ENCODE data around the gene GSTO1.

The GSTO1 gene

DNA sequence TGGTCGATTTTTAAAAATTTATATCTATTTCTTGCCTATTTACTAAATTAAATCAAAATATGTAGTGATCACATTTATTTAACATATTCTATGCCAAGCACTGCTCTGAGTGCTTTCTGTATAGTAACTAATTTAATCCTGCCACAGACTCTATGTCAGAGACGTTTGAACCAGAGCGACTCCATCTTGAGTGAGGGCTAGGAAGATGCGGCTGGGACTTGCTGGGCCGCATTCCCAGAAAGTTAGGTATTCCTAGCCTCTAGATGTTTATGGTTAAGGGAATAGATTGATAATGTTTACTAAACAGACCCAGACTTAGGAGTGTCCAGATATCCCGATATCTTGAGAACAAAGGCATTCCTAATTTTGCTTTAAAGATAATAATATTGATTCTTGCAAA lies 3.2 kb upstream of the GSTO1 start:
- DNase-seq = no peak

DNA sequence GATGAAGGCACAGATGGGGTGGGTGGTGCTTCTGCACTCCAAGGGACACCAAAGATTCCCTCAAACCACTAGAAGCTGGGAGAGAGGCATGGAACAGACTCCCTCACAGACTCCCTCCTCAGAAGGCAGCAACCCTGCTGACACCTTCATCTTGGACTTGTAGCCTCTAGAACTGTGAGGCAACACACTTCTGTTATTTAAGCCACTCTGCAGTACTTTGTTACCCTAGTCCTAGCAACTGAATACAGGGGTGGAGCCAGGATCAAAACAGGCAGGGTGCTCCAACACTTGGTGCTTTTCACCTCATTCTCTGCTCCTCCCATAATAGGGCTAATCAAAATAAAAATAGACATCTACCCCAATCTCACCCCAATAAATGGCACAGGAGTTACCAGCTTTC lies 2.3 kb upstream of the GSTO1 start:
- DNase-seq = no peak

GRCh38 chr10:104253106-104253505 lies 1.6 kb upstream of the GSTO1 start:
- no peak for DNase-seq

GRCh38 chr10:104253606-104254410 lies 884 bp upstream of the GSTO1 start:
- DNase-seq = no peak

DNA sequence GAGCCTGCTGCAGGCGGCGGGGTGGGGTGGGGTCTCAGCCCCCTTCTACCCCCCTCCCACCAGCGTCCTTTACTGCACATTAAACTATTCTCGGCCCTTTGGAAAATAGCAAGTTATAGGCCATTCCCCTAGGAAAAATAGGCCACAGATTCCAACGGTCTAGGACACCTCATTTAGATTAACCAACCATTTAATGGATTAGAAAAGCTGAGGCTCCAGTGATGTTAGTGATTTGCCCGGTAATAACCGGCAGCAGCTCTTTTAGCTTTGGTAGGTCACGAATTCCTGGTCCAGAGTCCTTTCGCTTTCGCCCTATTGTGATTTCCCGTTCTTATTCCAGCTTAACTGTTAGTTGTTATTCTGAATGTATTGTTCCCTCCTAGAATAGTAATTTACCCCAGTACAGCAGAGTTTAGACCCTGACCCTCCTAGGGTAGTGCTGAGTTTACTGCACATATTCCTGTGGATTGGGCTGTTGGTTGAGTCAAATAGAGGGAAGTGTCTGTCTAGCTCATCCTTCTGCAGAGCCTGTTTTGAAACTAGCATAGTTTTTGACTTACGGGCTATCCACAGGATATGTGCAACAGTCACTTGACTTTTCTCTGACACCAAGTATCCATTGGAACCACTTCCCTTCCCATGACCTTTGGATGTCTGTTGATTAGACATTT lies 754 bp downstream of the GSTO1 start:
- DNase-seq = peak; percentile 10

GRCh38 chr10:104256335-104256961 lies 1.8 kb downstream of the GSTO1 start:
- DNase-seq = no peak

DNA sequence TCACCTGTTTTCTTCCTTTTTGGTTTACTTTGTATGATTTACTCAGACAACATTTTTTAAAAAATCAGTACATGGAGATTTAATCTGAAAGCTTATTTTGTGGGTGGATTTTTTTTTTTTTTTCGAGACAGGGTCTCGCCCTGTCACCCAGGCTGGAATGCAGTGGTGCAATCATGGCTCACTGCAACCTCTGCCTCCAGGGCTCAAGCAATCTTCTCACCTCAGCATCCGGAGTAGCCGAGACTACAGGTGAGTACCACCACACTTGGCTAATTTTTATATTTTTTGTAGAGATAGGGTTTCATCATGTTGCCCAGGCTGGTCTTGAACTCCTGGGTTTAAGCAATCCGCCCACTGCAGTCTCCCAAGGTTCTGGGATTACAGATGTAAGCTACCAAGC lies 2.5 kb downstream of the GSTO1 start:
- DNase-seq = no peak

GRCh38 chr10:104258209-104258608 lies 3.5 kb downstream of the GSTO1 start:
- no peak for DNase-seq

DNA sequence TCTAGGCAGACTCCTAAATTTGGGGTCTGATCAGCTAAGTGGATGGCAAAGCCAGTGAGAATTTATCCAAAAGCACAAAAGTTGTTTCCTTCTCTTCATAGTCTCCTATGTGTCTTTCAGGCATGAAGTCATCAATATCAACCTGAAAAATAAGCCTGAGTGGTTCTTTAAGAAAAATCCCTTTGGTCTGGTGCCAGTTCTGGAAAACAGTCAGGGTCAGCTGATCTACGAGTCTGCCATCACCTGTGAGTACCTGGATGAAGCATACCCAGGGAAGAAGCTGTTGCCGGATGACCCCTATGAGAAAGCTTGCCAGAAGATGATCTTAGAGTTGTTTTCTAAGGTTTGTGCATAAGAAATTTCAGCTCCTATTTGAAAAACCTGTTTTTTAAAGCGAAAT lies 4.8 kb downstream of the GSTO1 start:
- DNase-seq = no peak

GRCh38 chr10:104259999-104260774 lies 5.5 kb downstream of the GSTO1 start:
- no peak for DNase-seq

GRCh38 chr10:104260775-104261115 lies 6.1 kb downstream of the GSTO1 start:
- no peak for DNase-seq

DNA sequence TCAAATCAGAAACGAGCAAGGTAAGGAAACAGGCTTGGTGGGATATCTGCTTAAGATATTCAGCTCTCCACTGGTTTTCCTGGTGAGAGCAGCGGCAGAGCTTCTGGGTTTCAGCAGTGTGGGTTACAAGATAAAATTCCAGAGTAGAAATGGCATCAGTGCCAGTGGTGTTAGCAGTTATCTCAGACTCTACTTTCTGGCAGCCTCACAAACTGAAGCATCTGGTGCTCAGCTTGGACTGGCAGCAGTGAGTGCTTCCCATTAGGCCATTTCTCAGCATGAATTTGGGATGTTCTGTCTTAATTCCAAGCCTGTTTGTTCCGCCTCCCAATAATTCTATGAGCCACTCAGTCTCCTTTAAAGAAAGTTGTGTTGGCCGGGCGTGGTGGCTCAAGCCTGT lies 7.4 kb downstream of the GSTO1 start:
- no peak for DNase-seq

DNA sequence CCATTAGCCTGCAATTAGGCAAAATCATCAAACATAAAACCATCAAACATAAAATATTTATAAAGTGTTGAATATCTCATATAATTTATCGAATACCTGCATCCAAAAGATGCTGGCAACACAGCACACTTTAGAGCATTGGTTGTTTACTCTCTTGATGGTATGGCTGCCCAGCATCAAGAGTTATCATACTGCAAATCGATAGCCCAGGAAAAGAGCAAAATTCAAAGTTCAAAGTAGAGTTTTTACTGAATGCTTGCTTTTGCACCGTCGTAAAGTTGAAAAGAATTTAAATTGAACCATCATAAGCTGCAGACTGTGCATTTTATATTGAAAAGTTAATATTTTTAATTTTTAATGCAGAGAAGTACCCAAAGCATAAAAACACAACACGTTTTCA lies 10.1 kb downstream of the GSTO1 start:
- no peak for DNase-seq

GRCh38 chr10:104267721-104268404 lies 13.2 kb downstream of the GSTO1 start:
- no peak for DNase-seq

DNA sequence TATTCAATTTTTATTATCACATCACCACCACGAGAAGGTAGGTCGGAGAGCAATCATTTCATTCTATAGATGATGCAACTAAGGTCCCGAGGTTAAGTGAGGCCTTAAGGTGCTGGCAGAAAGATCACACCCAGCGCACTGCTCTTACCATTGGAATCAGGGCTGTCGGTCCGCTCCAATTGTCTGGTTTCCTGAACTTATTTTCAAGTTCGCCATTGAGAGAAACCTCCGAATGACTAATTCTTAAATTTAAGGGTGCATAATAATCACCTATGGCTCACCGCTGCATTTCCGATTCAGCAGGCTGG lies 13.7 kb downstream of the GSTO1 start:
- no peak for DNase-seq

DNA sequence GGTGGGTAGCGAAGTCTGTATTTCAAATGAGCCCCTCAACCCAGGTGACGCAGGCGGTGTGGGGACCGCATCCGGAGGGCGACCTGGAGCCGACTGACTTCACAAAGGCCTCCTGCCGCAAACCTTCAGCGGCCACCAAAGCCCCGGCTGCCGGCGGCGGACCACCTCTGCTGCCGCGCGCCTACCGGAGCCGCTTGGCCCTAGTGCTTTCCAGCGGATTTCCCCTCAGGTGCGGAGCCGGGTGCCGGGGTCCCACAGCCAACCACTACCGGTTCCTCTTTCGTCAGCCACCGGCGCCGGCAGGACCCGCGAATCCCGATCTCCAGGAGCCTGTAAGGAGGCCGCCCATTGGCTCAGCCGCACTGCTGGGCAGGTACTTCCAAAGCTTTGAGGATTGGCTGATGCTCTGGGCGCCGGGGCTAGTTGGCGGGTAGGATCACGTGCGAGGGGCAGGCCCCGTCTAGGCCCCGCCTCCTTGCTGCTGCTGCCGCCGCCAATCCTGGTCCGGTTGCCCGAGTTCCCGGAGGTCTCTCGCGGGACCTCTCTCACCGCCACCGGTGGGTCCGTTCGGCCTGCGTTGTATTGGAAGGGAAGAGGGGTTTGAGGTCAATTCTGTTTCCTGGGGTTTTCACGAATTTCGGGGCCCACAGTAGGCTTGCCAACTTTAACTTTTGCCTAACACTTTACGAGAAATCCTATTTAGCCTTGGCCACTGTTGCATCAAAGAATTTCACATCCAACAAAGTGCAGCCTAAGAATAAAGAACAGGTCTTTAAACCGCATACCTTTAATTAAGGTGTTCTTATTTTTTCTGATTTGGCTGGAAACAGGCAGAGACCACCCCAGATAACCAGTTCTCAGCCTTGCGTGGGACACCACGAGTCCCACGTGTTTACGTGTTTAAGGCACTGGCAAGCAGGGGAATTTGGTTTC lies 14.3 kb downstream of the GSTO1 start, which contains the start of gene GSTO2:
Gene GSTO2, plus strand, starts transcription at position 472 of the 933 bp plus-strand sequence. CDS start 5,732 bp downstream, outside the sequence.
- peak; percentile 91 for DNase-seq

DNA sequence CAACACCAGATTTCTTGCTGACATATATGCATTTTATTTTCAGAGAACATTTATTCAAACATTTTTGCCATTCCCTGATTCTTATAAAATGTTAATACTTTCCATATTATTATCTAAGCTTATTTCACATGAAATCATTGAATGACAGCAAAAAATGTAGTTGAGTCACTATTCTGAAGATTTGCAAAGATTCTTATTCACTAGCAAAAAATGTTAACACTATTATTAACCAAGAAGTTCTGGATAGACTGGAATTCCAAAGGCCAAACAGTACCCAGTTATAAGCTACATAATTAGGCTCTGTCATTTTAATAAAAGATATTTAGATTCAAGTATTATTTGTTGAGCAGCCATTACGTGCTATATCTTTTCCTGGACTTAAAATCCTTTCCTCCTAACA lies 18.6 kb downstream of the GSTO1 start:
- no peak for DNase-seq

- DNase-seq = no peak
Measured at GRCh38 chr10:104273899-104274575, 19.3 kb downstream of the GSTO1 start.

GRCh38 chr10:104274762-104275721 lies 20.4 kb downstream of the GSTO1 start:
- DNase-seq = peak; percentile 3

DNA sequence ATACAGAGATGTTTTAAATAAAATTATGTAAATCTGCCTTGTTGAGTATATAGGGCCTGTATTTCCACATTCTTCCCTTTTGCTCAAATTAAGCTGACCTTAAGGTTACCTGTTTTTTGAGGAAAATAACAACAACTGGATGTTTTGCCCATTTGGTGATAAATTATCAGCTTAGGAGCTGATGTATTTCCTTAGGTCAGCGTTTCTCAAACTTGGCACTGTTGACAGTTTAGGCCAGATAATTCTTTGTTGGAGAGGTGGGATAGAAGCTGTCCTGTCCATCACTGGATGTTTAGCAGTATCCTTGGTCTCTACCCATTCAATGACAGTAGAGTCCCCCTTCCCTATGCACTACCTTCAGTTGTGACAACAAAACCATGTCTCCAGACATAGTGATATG lies 21.5 kb downstream of the GSTO1 start:
- DNase-seq = no peak

All from NCI-H2227 treated with DMSO at 0.1 percent for 48 hours (cell line).